ENCODE data around the gene STON1. TPM values are rescaled to one million over a fixed set of nuclear protein-coding genes. Genes with fewer than 3 reads are reported as not detected.

Gene STON1
- total RNA-seq (10 to 100 TPM in 8 of 9 donors, 1 to 10 TPM in 1; 7.2 to 51.1 (median 18.6) TPM), polyA plus RNA-seq (1 to 10 TPM; 4.6 to 7.2 (median 5.6) TPM)
- long read RNA-seq, donor 1, partial matches to known transcripts: 5 of 5 reads
- long read RNA-seq, donor 1, other reads (novel, unspliced or antisense): 0 of 5 reads
- long read RNA-seq, donor 2: 0 reads
- long read RNA-seq, donor 3: 0 reads
- long read RNA-seq, donor 4: 0 reads
- long read RNA-seq, donor 5, full-length matches to known transcripts: 1 of 1 reads
- long read RNA-seq, donor 5, partial matches to known transcripts: 0 of 1 reads
- long read RNA-seq, donor 5, other reads (novel, unspliced or antisense): 0 of 1 reads
- long read RNA-seq, donor 6: 0 reads
- long read RNA-seq, donor 7: 0 reads
- long read RNA-seq, donor 8: 0 reads
- long read RNA-seq, donor 9: 0 reads
- long read RNA-seq, donor 10: 0 reads

GRCh38 chr2:48530033-48530811, at the start of gene STON1:
TSS of gene STON1 (plus strand) at chr2:48530154. CDS start at chr2:48580634, 50,480 bp downstream.
- Histone ChIP-seq H3K27ac (peak within 1 kb of the TSS in 4 of 5 donors; percentile 10 to 79 (median 39)), H3K9me3 (replicated peaks in 1 of 3) (no peaks in the 10 kb centered on the region), H3K4me3 (peak within 1 kb of the TSS in 3 of 4 donors; percentile 15 to 86 (median 85)), H3K4me1 (replicated peaks in 1 of 2) (peaks cover 0 to 11% of the 10 kb centered on the region in 2 donors), H3K36me3 (replicated peaks in 1 of 2) (no peaks in the 10 kb centered on the region), H3K27me3 (no peaks in the 10 kb centered on the region)
- peak in 6 of 7 donors; percentile 29 to 63 (median 40) for DNase-seq
- 0 to 7% (median 1%) methylated on average over 6 to 60 of the region's 62 CpGs for WGBS, 4 donors
- intact Hi-C loops (cut with DNase I): no loop called here
- TF ChIP-seq CTCF (IDR thresholded peaks at IDR 0.05) (peak in 1 of 6 experiments; percentile 21), POLR2A (IDR thresholded peaks at IDR 0.05) (no peak)

GRCh38 chr2:48480526-48480925, 49.4 kb upstream of the STON1 start:
- Histone ChIP-seq H3K4me1 (replicated peaks in 1 of 2) (peaks cover 24 to 36% of the 10 kb centered on the region in 2 donors), H3K27ac (peak overlapping the region in 2 of 5 donors; percentile 9 to 35), H3K4me3 (no peak overlapping the region), H3K9me3 (replicated peaks in 1 of 3) (no peaks in the 10 kb centered on the region), H3K36me3 (replicated peaks in 1 of 2) (peaks cover 0 to 9% of the 10 kb centered on the region in 2 donors), H3K27me3 (no peaks in the 10 kb centered on the region)
- no peak for DNase-seq
- WGBS, 4 donors: 46 to 66% (median 58%) methylated on average over 3 of the region's 3 CpGs
- intact Hi-C loops (cut with DNase I): no loop called here
- TF ChIP-seq CTCF (IDR thresholded peaks at IDR 0.05): no peak
- TF ChIP-seq POLR2A (IDR thresholded peaks at IDR 0.05): no peak

- H3K4me1 ChIP-seq (replicated peaks in 1 of 2): peaks cover 24 to 36% of the 10 kb centered on the region in 2 donors
- no peak overlapping the region for H3K4me3 ChIP-seq
- TF ChIP-seq CTCF (IDR thresholded peaks at IDR 0.05): no peak
- no peak for TF ChIP-seq POLR2A (IDR thresholded peaks at IDR 0.05)
- H3K27ac ChIP-seq: peak overlapping the region in 2 of 5 donors; percentile 24 to 27
- intact Hi-C loops (cut with DNase I): no loop called here
- H3K9me3 ChIP-seq (replicated peaks in 1 of 3): no peaks in the 10 kb centered on the region
- peaks cover 0 to 9% of the 10 kb centered on the region in 2 donors for H3K36me3 ChIP-seq (replicated peaks in 1 of 2)
- 50 to 70% (median 61%) methylated on average over 1 of the region's 1 CpG for WGBS, 4 donors
- DNase-seq: no peak
- no peaks in the 10 kb centered on the region for H3K27me3 ChIP-seq
Observed at GRCh38 chr2:48482313-48482712, 47.6 kb upstream of the STON1 start.

GRCh38 chr2:48482769-48483168, 47.2 kb upstream of the STON1 start:
- H3K9me3 ChIP-seq (replicated peaks in 1 of 3): no peaks in the 10 kb centered on the region
- H3K27me3 ChIP-seq: no peaks in the 10 kb centered on the region
- TF ChIP-seq CTCF (IDR thresholded peaks at IDR 0.05) (no peak), POLR2A (IDR thresholded peaks at IDR 0.05) (no peak)
- no peak overlapping the region for H3K4me3 ChIP-seq
- intact Hi-C loops (cut with DNase I): no loop called here
- peak overlapping the region in 2 of 5 donors; percentile 27 to 48 for H3K27ac ChIP-seq
- peaks cover 0 to 10% of the 10 kb centered on the region in 2 donors for H3K36me3 ChIP-seq (replicated peaks in 1 of 2)
- peaks cover 24 to 36% of the 10 kb centered on the region in 2 donors for H3K4me1 ChIP-seq (replicated peaks in 1 of 2)
- DNase-seq: peak; percentile 31 to 65 (median 43)
- WGBS, 4 donors: 46 to 58% (median 53%) methylated on average over 5 of the region's 5 CpGs
